Measurements from ENCODE around the gene UVRAG.

UVRAG gene

DNA sequence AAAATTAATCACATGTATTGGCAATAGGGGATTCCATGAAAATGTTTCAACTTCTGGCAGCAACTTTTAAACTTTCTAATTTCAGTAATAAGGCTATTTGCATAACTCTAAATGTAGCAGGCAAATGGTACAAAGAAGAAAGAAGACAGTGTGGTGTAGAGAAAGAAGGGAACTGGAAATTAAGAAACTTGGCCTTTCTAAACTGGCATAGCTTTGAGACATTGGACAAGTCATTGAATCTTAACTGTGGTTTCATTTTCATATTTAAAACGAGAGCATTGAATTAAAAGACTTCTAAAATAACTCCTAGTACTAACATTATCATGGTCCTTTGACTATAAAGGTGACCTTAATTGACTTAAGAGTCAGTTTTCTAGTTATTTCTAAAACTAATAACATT lies 125.0 kb downstream of the UVRAG start:
- H3K27me3 ChIP-seq (ENCODE audit: insufficient read depth, low read length) = no peaks in the 10 kb centered on the region
- peaks cover under 1% of the 10 kb centered on the region for H3K4me1 ChIP-seq (ENCODE audit: insufficient read depth, low read length, severe bottlenecking)
- TF ChIP-seq EZH2 (IDR thresholded peaks at IDR 0.05; ENCODE audit: borderline replicate concordance, low read length) = no peak
- H3K9me3 ChIP-seq (ENCODE audit: low read length) = no peaks in the 10 kb centered on the region
- no peaks in the 10 kb centered on the region; the same call in none of the 2 replicates for H3K36me3 ChIP-seq (ENCODE audit: insufficient read depth, low read length)
- H3K9ac ChIP-seq (ENCODE audit: low read length) = no peak overlapping the region
- H3K4me3 ChIP-seq (ENCODE audit: low read depth, low read length, poor library complexity, severe bottlenecking) = no peak overlapping the region
- H3K4me2 ChIP-seq (ENCODE audit: low read length) = no peak overlapping the region
- H3K79me2 ChIP-seq (ENCODE audit: insufficient read depth, low read length) = 0 out of 2 replicates have a peak, but pooled peaks cover 5% of the 10 kb centered on the region
- H2AFZ ChIP-seq (ENCODE audit: low read length) = no peak overlapping the region
- no peak overlapping the region for H3K27ac ChIP-seq (ENCODE audit: low read depth, low read length, poor library complexity, severe bottlenecking)
- no peaks in the 10 kb centered on the region for H3K9me2 ChIP-seq (ENCODE audit: low read depth, low read length)
- no peaks in the 10 kb centered on the region for H4K20me1 ChIP-seq (ENCODE audit: insufficient read depth, low read length)
- no peaks in the 10 kb centered on the region for H3F3A ChIP-seq (ENCODE audit: insufficient read depth, low read length)

DNA sequence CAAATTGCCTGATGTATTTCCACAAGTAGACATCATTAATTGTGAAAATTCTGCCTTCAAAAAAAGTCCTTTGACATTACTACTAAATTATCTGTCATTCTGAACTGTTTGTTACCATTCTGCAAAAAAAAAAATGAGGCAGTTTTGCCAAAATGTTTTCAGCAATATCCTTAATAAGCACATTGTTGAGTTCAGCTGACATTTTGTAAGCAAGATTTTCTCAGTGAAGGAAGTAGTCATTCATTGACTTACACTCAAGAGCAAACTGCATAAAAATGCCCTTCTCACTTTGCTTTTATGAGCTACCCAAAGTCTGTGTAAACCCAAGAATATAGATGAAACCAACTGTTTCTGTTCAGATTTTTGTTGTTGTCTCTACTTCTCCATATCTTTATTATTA lies 125.9 kb downstream of the UVRAG start:
- Histone ChIP-seq H4K20me1 (ENCODE audit: insufficient read depth, low read length) (no peaks in the 10 kb centered on the region), H3K4me1 (ENCODE audit: insufficient read depth, low read length, severe bottlenecking) (peaks cover 10% of the 10 kb centered on the region), H3F3A (ENCODE audit: insufficient read depth, low read length) (no peaks in the 10 kb centered on the region), H3K27me3 (ENCODE audit: insufficient read depth, low read length) (no peaks in the 10 kb centered on the region), H3K4me3 (ENCODE audit: low read depth, low read length, poor library complexity, severe bottlenecking) (no peak overlapping the region), H3K79me2 (ENCODE audit: insufficient read depth, low read length) (0 out of 2 replicates have a peak, but pooled peaks cover 5% of the 10 kb centered on the region), H2AFZ (ENCODE audit: low read length) (no peak overlapping the region), H3K36me3 (ENCODE audit: insufficient read depth, low read length) (no peaks in the 10 kb centered on the region; the same call in none of the 2 replicates), H3K9me2 (ENCODE audit: low read depth, low read length) (no peaks in the 10 kb centered on the region), H3K9ac (ENCODE audit: low read length) (no peak overlapping the region), H3K27ac (ENCODE audit: low read depth, low read length, poor library complexity, severe bottlenecking) (no peak overlapping the region), H3K4me2 (ENCODE audit: low read length) (no peak overlapping the region), H3K9me3 (ENCODE audit: low read length) (no peaks in the 10 kb centered on the region)
- TF ChIP-seq, protein P1, sequence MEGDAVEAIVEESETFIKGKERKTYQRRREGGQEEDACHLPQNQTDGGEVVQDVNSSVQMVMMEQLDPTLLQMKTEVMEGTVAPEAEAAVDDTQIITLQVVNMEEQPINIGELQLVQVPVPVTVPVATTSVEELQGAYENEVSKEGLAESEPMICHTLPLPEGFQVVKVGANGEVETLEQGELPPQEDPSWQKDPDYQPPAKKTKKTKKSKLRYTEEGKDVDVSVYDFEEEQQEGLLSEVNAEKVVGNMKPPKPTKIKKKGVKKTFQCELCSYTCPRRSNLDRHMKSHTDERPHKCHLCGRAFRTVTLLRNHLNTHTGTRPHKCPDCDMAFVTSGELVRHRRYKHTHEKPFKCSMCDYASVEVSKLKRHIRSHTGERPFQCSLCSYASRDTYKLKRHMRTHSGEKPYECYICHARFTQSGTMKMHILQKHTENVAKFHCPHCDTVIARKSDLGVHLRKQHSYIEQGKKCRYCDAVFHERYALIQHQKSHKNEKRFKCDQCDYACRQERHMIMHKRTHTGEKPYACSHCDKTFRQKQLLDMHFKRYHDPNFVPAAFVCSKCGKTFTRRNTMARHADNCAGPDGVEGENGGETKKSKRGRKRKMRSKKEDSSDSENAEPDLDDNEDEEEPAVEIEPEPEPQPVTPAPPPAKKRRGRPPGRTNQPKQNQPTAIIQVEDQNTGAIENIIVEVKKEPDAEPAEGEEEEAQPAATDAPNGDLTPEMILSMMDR (IDR thresholded peaks at IDR 0.05; ENCODE audit: low read length) = no peak
- no peak for TF ChIP-seq EZH2 (IDR thresholded peaks at IDR 0.05; ENCODE audit: borderline replicate concordance, low read length)

DNA sequence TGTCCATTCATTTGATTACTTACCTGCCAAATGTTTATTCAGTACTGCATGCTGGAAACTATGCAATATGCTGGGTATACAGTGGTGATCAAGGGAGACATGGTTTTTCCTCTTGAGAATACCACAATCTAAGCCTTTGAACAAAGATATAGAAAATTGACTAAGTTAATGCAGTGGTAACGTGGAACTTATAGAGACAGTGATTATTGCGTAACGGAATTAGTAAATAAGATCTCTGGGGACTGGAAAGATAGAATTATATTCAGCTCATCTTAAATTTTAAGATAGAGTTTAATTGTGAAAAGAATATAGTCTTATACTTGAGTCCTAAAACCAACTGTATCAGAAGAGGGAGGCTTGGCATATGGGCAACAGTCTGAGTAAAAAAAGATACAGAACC lies 129.5 kb downstream of the UVRAG start:
- Histone ChIP-seq H4K20me1 (ENCODE audit: insufficient read depth, low read length) (no peaks in the 10 kb centered on the region), H3K36me3 (ENCODE audit: insufficient read depth, low read length) (no peaks in the 10 kb centered on the region; the same call in 1 of the 2 replicates), H3K9me3 (ENCODE audit: low read length) (no peaks in the 10 kb centered on the region), H3K79me2 (ENCODE audit: insufficient read depth, low read length) (0 out of 2 replicates have a peak, but pooled peaks cover 14% of the 10 kb centered on the region), H3F3A (ENCODE audit: insufficient read depth, low read length) (no peaks in the 10 kb centered on the region), H3K4me1 (ENCODE audit: insufficient read depth, low read length, severe bottlenecking) (peaks cover 19% of the 10 kb centered on the region), H2AFZ (ENCODE audit: low read length) (no peak overlapping the region), H3K27ac (ENCODE audit: low read depth, low read length, poor library complexity, severe bottlenecking) (no peak overlapping the region), H3K9me2 (ENCODE audit: low read depth, low read length) (no peaks in the 10 kb centered on the region), H3K27me3 (ENCODE audit: insufficient read depth, low read length) (no peaks in the 10 kb centered on the region), H3K9ac (ENCODE audit: low read length) (no peak overlapping the region), H3K4me3 (ENCODE audit: low read depth, low read length, poor library complexity, severe bottlenecking) (no peak overlapping the region), H3K4me2 (ENCODE audit: low read length) (no peak overlapping the region)
- TF ChIP-seq, protein P1 (IDR thresholded peaks at IDR 0.05; ENCODE audit: low read length) = no peak

- H3K4me1 ChIP-seq (ENCODE audit: insufficient read depth, low read length, severe bottlenecking) = peaks cover 19% of the 10 kb centered on the region
- H3K9me2 ChIP-seq (ENCODE audit: low read depth, low read length) = no peaks in the 10 kb centered on the region
- TF ChIP-seq, protein P1 (IDR thresholded peaks at IDR 0.05; ENCODE audit: low read length) = no peak
- no peak for TF ChIP-seq EZH2 (IDR thresholded peaks at IDR 0.05; ENCODE audit: borderline replicate concordance, low read length)
- no peak overlapping the region for H2AFZ ChIP-seq (ENCODE audit: low read length)
- H4K20me1 ChIP-seq (ENCODE audit: insufficient read depth, low read length) = no peaks in the 10 kb centered on the region
- no peak overlapping the region for H3K4me2 ChIP-seq (ENCODE audit: low read length)
- H3F3A ChIP-seq (ENCODE audit: insufficient read depth, low read length) = no peaks in the 10 kb centered on the region
- H3K9me3 ChIP-seq (ENCODE audit: low read length) = no peaks in the 10 kb centered on the region
- no peak overlapping the region for H3K27ac ChIP-seq (ENCODE audit: low read depth, low read length, poor library complexity, severe bottlenecking)
- no peak overlapping the region for H3K4me3 ChIP-seq (ENCODE audit: low read depth, low read length, poor library complexity, severe bottlenecking)
- no peaks in the 10 kb centered on the region; the same call in 1 of the 2 replicates for H3K36me3 ChIP-seq (ENCODE audit: insufficient read depth, low read length)
- no peak overlapping the region for H3K9ac ChIP-seq (ENCODE audit: low read length)
- H3K79me2 ChIP-seq (ENCODE audit: insufficient read depth, low read length) = 0 out of 2 replicates have a peak, but pooled peaks cover 14% of the 10 kb centered on the region
- H3K27me3 ChIP-seq (ENCODE audit: insufficient read depth, low read length) = no peaks in the 10 kb centered on the region
Measured at GRCh38 chr11:75945446-75945845, 130.4 kb downstream of the UVRAG start.

Measured in OCI-LY1 (cell line).